GM19324 (cell line): ENCODE results near the gene SYNJ2BP.
"Not testable (repeated sequence)": the region's sequence is repeated elsewhere in the genome, so short reads cannot be mapped to it uniquely, and the experiment has no call there.

Experiments used
- ATAC-seq: cut with Tn5 transposase; IDR thresholded peaks from one replicate; pipeline ENCODE4 v1.9.1; 2021; ENCODE audit warnings: mild to moderate bottlenecking, moderate library complexity; ENCODE audit not compliant: unreplicated experiment, low FRiP score

The SYNJ2BP gene, protein sequence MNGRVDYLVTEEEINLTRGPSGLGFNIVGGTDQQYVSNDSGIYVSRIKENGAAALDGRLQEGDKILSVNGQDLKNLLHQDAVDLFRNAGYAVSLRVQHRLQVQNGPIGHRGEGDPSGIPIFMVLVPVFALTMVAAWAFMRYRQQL

DNA sequence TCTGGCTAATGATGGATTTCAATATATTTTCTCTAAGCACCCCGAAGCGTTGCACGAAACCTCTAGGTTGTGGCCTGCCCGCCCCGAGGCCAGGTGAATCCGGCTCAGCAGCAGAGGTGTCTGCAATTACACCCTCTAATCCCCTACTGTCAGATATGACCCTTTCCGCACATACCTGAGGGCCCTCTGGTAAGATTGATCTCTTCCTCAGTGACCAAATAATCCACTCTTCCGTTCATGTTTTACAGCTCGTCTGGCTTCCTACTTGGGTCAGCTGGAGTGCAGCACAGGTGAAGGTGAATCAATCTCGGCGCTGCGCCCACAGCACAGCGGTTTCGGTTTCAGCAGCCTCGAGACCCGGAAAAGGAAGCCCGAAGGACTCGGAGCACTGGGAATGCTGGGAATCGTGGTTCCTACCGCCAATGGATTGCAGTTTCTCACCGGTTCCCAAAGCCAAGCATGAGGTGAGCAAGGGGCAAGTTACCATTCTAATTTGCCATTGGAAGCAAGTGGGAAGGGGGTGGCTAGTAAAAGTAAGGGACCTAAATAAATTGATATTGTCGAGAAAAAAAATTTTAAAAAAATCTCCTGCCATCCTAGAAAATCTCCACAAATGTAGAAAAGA, at the start of gene SYNJ2BP:
SYNJ2BP (minus strand) TSS at position 366 of the 625 bp plus-strand sequence; CDS start at position 239, 127 bp downstream.
- peak; percentile 62 for ATAC-seq

DNA sequence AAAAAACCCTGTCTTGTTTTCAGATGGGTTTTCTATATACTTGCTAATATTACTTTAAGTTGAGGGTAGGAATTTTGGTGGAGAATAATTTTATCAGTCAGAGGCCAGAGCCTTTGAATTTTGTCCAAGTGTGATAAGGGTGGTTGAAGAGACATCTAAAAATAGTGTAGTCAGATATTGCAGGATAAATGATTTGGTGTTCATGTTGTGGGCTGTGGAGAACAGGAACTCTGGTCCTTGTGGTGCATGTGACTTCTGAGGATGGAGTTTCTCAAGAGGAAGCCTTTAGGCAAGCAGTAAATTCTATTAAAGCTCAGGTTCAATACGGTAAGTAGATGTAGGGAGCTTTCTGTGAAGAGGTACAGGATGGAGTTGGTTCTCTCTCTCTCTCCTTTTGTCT, 37.8 kb upstream of the SYNJ2BP start:
- no peak for ATAC-seq

DNA sequence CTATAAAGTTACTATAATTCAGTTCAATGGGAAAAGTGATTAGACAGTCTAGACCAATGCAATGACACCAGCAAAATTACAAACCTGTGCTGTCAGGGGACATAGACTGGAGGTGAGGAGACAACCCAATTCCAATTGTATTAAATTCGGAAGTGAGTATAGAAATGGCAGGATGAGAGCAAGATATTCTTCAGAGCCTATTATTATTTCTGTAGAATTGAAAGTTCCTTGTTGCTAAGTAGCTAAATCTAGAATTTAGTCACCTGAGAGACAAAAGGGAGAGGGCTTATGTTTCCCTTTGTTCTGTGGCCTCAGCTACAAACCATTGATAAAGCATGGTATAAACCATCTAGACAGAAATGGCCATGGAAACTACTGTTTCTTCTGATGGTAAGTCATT, 35.0 kb upstream of the SYNJ2BP start, which contains the start of gene ADAM21:
ADAM21 (plus strand) TSS at position 301 of the 400 bp plus-strand sequence. CDS start 5,326 bp downstream, outside the sequence.
- ATAC-seq = no peak

DNA sequence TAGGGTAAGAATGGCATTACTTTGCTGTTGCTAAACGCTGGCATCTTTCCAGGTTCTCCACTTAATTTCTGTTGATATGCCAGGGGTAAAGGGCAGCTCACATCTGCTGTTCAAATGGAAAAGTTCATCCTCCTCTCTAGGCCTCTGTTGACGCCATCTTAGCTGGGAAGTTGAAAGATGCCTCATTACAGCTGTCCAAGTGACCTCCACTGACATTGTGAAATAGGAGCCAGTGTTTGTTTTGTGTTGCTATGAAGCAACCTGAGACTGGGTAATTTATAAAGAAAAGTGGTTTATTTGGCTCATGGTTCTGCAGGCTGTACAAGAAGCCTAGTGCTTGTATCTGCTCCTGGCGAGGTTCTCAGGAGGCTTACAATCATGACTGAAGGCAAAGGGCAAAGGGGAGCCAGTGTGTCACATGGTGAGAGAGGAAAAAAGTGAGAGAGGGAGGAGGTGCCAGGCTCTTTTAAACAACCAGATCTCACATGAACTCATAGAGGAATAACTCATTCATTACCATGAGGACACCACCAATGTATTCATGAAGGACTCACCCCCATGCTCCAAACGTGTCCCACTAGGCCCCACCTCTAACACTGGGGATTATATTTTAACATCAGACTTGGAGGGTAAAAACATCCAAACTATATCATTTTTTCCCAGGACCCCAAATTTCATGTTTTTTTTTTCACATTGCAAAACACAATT, 31.9 kb upstream of the SYNJ2BP start:
- no peak for ATAC-seq

DNA sequence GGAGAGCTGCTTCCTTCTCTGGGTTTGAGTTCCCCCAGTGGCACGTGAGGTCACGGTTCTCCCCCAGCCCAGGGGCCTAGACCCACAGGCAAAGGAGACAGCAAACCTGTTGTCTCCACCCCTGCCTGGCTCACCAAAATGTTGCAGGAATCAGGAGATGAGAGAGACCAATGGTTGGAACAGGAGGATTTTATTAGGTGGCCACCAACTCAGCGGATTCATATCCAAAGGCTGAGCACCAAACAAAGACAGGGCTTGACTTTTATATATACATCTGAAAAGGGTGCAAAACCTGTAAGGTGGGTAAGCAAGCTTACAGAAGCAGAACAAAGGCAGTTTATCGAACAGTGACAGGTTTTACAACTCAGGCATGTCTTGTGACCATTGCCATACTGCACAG, 25.9 kb upstream of the SYNJ2BP start:
- ATAC-seq = no peak

DNA sequence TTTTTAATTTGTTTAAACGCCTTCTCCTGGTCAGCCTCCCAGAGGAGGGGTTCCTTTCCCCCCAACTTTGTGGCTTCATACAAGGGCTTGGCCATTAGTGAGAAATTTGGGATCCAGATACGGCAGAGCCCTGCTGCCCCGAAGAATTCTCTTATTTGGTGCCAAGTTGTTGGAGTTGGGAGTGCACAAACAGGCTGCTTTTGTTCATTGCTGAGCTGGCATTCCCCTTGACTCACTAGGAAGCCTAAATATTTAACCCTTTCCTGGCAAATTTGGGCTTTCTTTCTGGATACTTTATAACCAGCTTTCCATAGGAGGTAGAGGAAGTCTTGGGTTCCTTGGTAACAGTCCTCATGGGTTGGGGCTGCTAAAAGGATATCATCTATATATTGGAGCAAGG, 24.8 kb upstream of the SYNJ2BP start:
- ATAC-seq = no peak

DNA sequence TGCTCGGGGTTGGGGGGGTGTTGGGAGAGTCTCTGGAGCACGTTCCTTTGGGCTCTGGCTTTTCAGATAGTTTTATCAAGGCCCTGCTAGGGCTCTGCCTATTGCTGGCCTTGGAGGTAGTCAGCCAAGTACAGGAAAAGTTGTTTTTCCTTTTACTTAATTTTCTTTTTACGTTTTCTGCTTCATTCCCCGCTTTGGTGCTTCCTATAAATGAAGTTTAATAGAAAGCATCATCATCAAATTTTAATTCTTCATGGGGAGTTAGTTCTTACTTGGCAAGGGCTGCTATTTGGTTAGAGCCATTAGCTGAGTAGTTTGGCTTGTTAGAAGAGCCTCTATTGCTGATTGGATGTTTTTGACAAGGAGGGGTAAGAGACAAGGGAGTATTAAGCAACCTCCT, 20.0 kb upstream of the SYNJ2BP start:
- ATAC-seq = no peak

DNA sequence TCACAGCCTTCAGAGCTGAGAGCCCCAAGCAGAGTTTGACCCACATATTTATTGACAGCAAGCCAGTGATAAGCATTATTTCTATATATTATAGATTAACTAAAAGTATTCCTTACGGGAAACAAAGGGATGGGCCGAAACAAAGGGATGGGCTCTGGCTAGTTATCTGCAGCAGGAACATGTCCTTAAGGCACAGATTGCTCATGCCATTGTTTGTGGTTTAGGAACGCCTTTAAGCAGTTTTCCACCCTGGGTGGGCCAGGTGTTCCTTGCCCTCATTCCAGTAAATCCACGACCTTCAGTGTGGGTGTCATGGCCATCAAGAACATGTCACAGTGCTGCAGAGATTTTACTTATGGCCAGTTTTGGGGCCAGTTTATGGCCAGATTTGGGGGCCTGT, 9.7 kb upstream of the SYNJ2BP start:
- ATAC-seq = not testable (repeated sequence)

DNA sequence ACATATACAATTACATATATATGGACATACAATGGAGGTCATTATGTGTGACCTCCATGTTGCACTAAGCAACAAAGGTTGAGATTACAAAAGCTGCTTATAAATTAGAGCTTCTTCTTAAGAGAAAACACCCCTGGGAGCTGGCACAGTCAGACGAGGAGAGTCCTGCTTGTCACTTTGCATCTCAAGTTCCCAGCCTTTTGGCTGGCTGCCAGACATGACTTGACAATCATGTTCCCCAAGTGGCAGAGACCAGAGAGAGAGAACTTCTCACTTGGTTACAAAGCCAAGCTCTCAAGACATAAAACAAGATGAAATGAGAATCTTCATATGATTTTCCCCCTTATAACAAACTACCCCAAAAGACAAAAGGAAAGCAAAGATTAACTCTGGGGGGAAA, 8.5 kb upstream of the SYNJ2BP start:
- no peak for ATAC-seq

DNA sequence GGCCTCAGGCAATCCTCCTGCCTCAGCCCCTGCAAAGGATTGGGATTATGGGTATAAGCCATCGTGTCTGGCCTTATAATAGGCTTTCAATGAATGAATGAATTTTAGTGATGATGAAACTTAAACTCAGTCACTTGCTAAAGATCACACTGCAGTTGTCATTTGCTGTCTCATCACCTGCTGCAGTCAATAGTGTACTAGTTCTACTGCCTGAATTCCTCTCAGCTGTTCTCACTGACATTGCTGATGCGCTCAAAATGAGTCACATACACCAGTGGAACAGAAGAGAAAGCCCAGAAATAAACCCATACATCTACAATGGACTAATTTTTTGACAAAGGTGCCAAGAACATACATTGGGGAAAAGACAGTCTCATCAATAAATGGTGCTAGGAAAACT, 5.6 kb upstream of the SYNJ2BP start:
- ATAC-seq = no peak

DNA sequence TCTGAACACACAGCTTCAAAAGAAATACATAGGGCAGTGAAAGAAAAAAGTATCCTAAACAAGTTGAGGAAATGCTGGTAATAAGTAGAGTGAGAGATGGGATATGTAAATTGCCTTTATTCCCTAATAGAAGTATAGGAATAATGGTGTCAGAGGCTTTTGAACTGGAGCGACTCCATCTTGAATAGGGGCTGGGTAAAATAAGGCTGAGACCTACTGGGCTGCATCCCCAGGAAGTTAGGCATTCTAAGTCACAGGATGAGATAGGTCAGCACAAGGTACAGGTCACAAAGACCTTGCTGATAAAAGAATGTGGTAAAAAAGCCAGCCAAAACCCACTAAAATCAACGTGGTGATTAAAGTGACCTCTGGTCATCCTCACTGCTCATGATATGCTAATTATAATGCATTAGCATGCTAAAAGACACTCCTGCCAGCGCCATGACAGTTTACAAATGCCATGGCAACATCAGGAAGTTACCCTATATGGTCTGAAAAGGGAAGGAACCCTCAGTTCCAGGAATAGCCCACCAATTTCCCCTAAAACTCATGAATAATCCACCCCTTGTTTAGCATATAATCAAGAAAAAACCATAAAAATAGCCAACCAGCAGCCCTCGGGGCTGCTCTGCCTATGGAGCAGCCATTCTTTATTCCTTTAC, 2.5 kb upstream of the SYNJ2BP start:
- ATAC-seq = not testable (repeated sequence)

DNA sequence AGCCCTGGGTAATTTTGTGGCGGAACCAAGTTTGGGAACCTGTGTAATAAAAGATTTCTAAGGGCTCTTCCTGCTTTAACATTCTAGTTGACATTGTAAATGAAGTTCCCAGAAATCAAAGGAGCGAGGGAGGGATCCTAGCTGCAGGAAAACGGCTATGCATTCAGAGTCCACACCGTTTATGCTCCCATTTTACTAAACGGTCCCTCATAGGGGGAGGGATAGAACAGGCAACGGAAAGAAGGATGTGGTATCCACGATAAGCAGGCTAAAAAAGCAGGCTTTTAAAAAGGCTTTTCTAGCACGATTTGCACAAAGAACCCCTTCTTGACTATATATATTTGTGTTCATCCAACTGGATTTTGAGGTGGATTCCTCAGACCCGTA, 559 bp downstream of the SYNJ2BP start:
- no peak for ATAC-seq

DNA sequence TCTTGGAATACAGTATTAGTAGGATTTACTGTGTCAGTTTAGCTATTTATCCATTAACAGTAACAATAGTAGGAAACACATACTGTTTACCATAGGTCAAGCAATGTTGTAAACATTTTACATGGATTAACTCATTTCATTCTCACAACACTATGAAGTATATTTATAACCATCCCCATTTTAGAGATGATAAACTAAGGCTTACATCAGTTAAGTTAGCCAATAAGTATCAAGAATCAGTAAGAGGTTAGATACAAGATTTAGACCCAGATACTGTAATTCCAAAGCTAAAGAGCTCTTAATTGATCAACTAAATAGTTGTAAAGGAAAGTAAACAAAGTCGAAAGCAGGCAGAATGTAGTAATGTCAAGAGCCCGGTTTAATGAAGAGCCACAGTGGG, 1.1 kb downstream of the SYNJ2BP start:
- no peak for ATAC-seq

DNA sequence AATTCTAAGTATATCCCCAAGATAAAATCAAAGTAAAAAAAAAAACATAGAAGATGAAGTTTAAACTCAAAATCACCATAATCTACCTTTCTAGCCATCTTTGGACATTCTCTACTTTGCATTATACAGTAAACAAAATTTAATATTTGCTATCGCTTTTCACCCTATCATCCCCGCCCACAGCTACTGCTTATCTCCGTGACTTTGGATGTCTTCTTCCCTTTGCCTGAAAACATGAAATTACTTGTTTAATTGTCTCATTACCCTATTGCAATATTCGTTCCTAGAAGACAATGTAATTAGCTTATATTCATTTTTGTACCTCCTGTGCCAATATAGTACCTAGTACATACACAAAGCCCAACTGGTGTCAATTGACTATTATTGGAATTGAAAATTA, 9.3 kb downstream of the SYNJ2BP start:
- ATAC-seq = no peak

DNA sequence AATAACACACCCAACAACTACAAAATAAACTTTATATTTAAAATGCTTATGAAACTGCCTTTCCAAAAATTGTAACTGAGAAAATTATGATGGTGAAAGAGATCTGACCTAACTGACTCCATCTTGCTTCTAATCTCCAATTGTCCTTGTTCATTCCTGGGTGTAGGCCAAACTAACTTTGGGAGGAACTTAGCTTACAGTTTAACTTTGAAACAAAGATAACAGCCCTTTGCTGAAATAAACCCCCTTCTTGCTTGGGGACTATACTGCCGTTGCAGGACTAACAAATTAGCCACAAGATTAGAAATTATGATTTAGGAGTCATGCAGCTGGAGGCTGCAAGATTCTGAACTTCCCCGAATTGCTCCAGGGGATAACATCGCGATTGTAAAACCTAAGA, 10.7 kb downstream of the SYNJ2BP start:
- ATAC-seq = not testable (repeated sequence)

DNA sequence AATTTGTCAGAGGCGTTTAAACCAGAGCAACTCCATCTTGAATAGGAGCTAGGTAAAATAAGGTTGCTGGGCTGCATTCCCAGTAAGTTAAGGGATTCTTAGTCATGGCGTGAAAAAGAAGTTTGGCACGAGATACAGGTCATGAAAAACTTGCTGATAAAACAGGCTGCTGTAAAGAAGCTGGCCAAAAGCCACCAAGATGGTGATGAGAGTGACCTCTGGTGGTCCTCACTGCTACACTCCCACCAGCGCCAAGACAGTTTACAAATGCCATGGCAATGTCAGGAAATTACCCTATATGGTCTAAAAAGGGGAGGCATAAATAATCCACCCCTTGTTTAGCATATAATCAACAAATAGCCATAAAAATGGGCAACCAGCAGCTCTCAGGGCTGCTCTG, 13.6 kb downstream of the SYNJ2BP start:
- not testable (repeated sequence) for ATAC-seq

DNA sequence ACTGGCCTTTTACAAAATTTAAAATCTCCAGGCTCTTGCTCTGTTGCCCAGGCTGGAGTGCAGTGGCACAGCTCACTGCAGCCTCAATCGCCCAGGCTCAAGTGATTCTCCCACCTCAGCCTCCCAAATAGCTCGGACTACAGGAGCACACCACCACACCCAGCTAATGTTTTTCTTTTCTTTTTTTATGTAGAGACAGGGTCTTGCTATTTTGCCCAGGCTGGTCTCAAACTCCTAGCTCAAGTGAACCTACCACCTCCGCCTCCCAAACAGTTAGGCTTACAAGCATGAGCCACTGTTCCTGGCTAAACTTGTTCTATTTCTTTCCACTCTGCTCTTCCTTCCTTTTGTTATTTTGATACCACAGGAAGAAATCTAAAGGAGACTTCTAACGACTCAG, 15.2 kb downstream of the SYNJ2BP start:
- no peak for ATAC-seq

DNA sequence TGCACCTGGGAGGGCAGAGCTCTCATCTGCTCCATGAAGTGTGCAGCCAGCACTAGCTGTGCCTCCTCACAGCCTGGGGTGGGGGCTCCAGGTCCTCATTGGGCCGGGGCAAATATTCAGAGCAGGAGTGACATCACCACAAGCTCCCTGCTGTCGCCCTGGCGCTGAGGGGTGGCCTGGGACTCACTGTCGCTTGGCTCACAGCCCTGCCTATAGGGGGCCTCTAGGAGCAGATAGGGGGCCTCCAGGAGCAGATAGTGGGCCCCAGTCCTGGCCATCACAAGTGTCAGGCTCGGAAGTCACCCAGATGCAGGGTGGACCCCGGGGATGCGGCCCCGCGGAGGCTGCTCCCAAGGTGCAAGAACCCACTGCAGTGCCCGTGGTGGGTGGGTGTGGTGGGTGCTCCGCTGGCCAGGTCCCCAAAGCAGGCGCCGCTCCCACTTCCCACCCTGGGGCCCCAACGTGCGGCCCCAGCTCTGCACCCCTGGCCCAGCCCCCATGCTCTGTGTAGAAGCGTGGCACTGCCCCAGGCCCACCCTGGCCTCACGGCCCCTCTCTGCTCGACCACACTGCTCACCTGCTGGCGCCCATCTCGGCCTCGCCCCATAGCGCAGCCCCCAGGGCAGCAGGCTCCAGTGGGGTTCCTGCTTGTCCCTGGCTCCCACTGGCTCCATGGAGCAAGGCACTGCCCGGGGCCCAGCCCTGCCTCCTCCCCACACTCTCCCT, 18.0 kb downstream of the SYNJ2BP start:
- ATAC-seq = no peak

DNA sequence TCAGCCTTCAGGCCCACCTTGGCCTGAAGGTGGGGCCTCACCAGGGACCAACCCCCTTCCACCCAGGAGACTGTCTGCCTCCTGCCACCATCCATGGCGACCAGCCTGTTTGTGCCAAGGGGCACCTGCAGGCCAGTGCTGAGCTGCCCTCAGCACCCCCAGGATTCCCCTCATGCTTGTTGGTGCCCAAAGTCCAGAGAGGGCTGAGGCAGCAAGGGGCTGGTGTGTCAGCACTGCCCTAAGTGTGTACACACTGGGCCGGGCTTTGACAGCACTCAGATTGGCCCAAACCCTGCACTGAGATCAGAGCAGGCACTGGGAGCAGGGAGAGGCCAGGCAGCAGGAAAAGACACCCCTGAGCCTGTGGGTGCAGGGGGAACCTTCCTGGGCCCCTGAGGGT, 18.6 kb downstream of the SYNJ2BP start:
- ATAC-seq = no peak

DNA sequence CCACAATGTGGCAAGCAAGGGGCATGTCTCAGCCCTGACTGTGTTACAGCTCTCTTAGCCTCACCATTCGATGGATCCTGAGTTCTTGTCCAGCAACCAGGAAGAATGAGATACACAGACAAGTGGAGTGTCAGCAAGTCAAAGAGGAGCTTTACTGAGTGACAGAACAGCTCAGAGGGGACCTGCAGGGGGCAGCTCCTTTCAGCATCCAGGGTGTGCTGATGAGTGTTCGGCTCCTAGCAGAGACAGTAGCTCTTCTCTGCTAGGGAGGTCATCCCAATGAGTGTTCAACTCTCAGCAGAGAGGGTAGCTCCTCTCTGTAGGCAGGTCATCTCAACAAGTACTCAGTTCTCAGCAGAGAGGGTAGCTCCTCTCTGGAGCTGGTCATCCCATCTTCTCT, 19.1 kb downstream of the SYNJ2BP start:
- no peak for ATAC-seq
